Non-pigmented ciliary epithelial cell (primary cell): ENCODE data around the gene TARBP2.

Experiments
- DNase-seq: peaks from one replicate; pipeline ENCODE4 v3.0.0-alpha.2; 2010; ENCODE audit warnings: low read depth

TARBP2 gene

DNA sequence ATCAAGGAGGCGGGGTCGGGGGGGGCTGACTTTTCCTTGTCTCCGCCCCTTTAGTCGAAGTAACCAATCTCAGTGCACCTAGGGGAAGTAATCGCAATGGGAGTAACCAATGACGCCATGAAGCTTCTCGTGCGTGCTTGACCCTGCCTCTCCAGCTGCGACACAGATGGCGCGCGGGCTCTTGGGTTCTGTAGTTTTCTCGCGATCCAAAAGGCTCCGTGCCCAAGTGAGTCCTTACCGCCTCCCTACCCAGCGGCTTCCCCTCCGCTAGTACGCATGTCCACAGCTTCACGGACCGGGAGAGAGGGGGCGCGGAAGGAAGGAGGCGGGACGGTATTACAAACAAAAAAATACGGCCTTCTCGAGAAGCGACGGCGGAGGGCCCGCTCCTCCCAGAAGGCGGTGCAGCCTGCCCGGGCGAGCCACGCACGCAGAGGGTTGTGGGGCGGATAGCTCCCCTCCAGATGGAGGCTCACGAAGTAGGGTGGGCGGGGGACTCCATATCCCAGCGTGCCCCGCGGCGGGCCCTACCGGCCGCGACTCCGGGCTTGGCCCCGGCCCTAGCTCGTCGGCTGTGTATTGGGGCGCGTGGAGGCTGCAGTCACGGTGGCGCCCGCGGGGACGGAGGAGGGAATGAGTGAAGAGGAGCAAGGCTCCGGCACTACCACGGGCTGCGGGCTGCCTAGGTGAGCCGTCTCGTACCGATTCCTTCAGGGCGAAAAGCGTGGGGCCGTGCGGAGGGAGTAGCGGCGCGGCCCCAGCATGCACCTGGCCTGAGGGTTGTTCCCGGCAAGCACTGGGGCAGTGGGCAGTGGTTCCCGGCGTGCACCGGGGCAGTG is at the start of gene TARBP2:
Gene TARBP2, plus strand, starts transcription at position 508 of the 839 bp plus-strand sequence. Its CDS starts 126 bp downstream, at position 634.
- DNase-seq, result peak; percentile 99

DNA sequence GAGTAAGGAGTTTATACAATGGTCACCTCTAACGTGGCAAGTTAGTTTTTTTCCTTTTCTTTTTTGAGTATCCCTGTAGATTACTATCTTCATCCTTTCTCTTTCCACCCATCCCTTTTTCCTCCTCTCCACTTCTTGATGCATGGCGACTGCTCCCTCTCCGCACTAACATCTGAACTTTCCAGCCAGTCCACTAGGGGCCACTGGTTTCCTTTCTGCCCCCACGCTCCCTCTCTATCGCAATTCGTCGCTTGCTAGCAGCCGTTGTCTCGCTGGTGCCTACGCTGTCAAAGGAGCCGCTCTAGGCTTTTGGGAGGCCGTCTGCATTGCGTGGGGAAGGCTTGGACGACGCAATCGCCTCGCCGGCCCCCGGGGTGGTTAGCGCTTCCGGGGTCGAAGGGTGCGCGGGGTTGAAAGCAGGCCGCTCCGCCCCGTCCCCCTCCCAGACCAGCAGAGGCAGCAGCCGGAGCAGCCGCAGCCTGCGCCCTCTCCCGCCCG is 49.4 kb upstream of the TARBP2 start, which contains the start of gene PCBP2:
Gene PCBP2, plus strand, starts transcription at position 442 of the 498 bp plus-strand sequence. CDS start 2,699 bp downstream, outside the sequence.
- peak; percentile 99 for DNase-seq

DNA sequence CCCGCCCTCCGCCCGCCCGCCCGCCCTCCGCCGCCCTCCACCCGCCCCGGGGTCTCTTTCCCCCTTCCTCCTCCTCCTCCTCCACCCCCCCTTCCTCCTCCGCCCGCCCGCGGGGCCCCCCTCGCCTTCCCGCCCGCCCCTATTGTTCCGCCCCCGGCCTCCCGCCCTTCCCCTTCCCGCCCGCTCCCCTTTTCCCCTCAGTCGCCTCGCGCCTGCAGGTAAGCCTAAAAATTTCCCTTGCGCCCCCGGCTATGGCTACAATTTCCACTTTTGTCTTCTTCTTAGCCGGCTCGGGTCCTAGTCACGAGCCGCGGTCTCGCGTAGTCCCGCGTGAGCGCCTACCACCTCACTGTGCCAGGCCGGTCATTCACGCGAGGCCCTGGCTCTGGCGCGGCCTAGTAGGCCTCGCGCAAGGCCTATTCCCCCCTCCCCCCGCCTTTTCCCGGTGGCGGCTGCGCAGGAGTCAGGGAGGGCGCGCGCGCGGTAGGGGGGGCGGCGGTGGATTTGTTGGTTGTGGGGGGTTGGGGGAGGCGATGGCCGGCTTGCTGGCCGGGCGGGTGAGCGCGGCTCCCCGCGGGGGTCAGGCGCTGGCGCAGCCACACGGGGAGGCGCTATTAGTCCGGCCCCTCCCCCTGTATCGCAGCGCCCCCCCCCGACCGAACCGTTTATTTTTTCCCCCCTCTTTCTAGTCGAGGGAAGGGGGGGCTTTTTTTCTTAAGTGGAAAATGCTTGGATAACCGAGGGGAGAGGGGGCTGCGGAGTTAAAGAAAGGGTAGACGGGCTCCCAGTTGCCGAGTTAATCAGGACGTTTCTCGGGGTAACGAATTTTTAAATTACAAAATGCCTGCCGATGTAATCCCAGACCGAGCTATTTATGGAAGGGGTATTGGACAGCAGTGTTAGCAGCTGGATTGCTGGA is 48.7 kb upstream of the TARBP2 start:
- peak; percentile 36 for DNase-seq

- no peak for DNase-seq
Measured at GRCh38 chr12:53453953-53454640, 47.0 kb upstream of the TARBP2 start.

GRCh38 chr12:53454707-53455106 is 46.4 kb upstream of the TARBP2 start:
- no peak for DNase-seq

GRCh38 chr12:53456654-53457366 is 44.3 kb upstream of the TARBP2 start:
- DNase-seq, result no peak

DNA sequence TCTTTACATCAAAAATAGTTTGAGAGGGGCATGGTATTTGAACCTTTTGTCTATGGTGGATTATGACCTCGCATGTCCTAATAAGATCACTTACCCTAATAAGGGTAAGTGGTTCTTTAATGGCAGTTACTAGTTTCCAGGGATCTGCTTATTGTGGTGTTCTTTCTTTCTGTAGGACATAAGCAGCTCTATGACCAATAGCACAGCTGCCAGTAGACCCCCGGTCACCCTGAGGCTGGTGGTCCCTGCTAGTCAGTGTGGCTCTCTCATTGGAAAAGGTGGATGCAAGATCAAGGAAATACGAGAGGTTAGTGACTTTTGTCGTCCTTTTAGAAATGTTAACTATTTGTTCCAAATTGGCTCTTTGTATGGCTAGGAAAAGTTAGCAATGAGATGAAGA is 42.0 kb upstream of the TARBP2 start:
- DNase-seq, result no peak

- no peak for DNase-seq
Measured at GRCh38 chr12:53461059-53461458, 40.0 kb upstream of the TARBP2 start.

GRCh38 chr12:53461591-53461990 is 39.5 kb upstream of the TARBP2 start:
- no peak for DNase-seq

GRCh38 chr12:53462935-53463334 is 38.1 kb upstream of the TARBP2 start:
- DNase-seq, result no peak

DNA sequence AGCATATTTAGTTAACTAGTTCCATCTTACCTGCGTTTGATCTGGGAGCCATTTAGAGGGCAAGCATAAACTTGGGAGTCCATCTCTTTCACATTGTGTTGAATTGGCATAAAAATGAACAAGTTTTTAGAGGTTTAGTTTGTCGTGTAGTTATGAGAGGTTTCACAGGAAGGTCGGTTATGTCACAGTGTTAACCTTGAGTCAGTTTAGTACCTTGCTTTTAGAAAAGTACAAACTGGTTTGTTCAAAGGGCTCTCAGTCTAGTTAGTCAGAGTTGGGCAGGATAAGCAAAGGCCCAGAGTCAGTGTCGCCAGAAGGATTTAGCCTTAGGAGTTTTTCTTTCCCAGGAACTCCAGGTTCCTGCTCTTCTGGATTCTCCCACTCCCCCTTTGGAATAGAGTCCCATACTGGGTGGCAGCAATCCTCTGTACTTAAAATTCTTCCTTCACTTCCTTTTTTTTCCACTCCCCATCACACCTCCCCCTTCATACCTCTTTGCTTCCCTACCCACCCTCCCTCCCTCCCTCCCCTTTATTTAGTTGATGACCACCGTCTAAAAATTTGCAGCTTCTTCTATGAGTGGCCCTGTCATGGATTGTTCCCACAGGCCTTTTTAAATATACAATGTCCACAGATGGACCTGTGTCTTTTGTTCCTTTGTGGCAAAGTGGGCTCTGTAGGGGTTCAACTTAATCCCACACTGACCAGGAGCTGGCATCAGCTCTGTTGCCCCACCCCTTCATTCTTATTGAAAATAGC is 37.1 kb upstream of the TARBP2 start:
- DNase-seq, result no peak

- DNase-seq, result no peak
Measured at GRCh38 chr12:53464685-53465418, 36.2 kb upstream of the TARBP2 start.

DNA sequence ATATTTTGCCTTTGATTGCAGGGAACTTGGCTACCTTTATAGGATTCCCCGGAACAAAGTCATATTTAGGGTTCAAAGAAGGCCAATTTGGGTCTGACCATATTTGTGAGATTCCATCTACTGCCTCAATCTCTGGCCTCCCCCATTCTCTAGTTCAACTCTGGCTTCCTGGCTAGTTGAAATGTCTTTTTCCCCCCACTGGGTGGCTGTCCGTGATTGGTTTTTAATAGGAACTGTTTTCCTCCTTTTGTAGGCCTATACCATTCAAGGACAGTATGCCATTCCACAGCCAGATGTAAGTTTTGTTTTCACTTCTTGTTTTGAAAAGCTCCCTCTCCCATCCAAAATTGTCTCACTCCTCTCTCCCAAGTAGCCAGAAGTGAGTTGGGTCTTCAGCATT is 35.4 kb upstream of the TARBP2 start:
- no peak for DNase-seq

GRCh38 chr12:53466640-53467039 is 34.4 kb upstream of the TARBP2 start:
- DNase-seq, result no peak

DNA sequence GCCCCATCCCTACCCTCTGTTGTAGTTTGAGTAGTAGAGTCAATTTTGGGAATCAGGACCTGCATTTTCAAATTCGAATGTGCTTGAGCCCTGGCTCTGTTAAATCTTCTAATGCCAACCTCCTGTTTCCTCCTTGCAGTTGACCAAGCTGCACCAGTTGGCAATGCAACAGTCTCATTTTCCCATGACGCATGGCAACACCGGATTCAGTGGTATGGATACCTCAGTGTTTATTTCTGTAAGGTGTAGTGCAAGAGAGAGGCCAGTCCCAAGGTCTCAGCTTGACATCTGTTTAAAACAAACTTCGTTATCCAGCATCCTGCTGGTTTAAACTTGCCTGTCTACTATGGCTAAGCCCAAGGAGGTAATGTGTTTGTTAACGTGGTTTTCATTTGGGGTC is 34.0 kb upstream of the TARBP2 start:
- no peak for DNase-seq

GRCh38 chr12:53467880-53468279 is 33.2 kb upstream of the TARBP2 start:
- DNase-seq, result no peak

- no peak for DNase-seq
Measured at GRCh38 chr12:53468282-53468681, 32.8 kb upstream of the TARBP2 start.

DNA sequence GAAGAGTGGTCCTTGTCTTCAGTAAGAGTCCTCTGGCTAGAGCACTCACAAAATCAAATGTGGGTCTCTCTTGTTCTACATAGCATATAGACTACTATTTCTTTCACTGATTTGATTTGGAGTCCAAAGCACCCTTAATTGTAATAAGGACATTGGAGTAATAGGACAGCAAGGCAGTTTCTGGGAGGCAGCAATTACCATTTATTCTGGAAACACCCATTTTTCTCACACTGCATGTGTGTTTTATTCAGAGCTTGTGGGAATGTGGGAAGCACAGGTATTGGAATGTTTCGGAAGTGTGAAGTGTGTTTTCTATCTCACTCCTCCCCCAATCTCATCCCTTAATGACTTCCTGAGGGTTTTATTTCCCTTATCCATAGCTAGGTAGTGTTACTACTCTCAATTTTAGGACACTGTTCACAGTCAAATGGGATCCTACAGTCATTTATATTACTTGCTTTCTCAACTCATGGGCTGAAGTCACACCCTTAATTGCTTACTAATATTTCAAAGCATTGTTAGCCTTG is 29.0 kb upstream of the TARBP2 start:
- no peak for DNase-seq

- no peak for DNase-seq
Measured at GRCh38 chr12:53474077-53474476, 27.0 kb upstream of the TARBP2 start.

GRCh38 chr12:53474819-53475218 is 26.3 kb upstream of the TARBP2 start:
- no peak for DNase-seq
